ENCODE data around the gene SCAMP4.

The SCAMP4 gene

GRCh38 chr19:1968279-1969175 is 63.3 kb downstream of the SCAMP4 start:
- no peak overlapping the region for H3K4me3 ChIP-seq
- no peak overlapping the region for H3K27ac ChIP-seq

DNA sequence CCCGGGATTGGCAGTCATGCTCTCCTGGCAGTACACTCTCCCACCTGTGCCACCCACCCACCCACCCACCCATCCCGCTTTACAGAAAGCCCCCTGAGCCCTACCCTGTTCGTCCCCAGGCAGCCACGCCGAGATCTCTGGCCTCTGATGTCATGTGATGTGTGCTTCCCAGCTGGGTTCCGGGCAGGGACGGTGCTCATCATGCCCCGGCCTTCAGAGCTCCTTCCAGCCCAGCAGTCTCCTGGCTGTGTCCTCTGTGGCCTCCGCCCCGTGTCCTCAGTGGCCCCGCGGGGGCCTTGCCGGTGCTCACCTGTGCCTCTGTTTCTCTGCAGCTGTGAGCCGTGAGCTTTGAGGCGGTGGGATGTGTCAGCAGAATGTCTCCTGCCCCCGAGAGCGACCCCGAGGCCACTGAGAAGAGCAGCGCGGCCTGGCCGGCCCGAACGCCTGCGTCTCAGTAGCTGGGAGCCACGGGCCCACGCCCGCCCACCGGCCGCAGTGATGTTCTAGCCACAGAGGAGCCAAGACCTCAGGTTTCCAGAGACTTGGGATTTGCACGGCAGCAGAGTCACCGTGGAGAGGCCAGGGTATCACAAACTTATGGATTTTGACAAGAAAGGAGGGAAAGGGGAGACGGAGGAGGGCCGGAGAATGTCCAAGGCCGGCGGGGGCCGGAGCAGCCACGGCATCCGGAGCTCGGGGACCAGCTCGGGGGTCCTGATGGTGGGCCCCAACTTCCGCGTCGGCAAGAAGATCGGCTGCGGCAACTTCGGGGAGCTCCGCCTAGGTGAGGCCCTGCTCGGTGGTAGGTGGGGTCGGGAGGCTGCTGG is 64.2 kb downstream of the SCAMP4 start:
- no peak overlapping the region for H3K27ac ChIP-seq
- no peak overlapping the region for H3K4me3 ChIP-seq

GRCh38 chr19:1970003-1970805 is 65.0 kb downstream of the SCAMP4 start:
- Histone ChIP-seq H3K27ac (no peak overlapping the region), H3K4me3 (no peak overlapping the region)

DNA sequence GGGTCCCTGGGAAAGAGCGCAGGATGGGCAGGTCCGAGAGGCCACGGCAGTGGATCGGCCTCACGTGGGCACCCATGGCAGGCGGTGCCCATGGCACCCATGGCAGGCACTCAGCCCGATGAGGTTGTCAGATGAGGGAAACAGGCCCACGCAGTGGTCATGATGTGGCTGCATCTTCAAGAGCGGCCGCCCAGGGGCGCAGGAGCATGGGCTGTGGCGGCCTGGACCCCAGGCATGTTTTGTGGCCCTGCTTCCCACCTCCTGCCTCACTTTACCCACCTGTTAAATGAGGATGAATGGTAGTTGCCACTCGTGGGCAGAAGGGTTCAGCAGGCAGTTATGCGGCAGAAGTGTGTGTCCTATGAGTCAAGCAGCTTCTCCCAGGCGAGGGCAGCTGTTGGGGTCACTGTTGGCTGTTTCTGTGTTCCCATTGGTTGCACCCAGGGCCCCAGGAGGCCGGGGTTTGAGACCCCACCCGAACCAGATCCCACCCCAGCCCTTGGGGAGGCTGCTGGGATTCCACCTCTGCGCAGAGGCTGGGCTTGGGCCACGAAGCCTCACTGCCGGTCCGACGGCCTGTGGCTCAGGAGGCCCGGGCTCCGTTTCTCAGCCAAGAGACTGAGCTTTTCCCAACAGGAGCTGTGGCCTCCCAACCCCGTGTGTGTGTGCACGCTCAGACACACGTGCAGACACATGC is 65.8 kb downstream of the SCAMP4 start:
- no peak overlapping the region for H3K27ac ChIP-seq
- H3K4me3 ChIP-seq: no peak overlapping the region

- Histone ChIP-seq H3K4me3 (no peak overlapping the region), H3K27ac (no peak overlapping the region)
Observed at GRCh38 chr19:1974381-1975161, 69.4 kb downstream of the SCAMP4 start.

DNA sequence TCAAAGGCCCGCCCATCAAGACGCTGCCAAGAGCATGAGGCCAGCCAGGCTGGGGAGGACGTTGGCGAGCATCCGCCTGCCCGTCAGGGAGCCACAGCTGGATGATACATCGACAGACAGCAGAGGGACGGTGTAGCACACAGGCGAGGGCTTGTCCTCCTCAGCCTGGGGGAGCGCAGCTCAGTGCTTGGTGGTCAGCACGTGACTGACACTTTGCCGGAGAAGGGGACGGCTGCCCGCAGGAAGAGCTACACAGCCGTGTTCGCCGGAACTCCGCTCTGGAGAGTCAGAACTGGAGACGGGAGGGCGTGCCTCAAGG is 69.9 kb downstream of the SCAMP4 start:
- Histone ChIP-seq H3K4me3 (no peak overlapping the region), H3K27ac (no peak overlapping the region)
